GM20000 (cell line): ENCODE data around the gene KRT4.

Experiments
- DNase-seq: peaks from one replicate; pipeline ENCODE4 v3.0.0; 2012; ENCODE audit warnings: low spot score
- TF ChIP-seq, protein P1 (sequence below): IDR thresholded peaks from 2 replicates; pipeline ENCODE4 v1.5.1; 2012; ENCODE audit warnings: mild to moderate bottlenecking, control low read depth; ENCODE audit errors: extremely low read depth, missing control alignments

The KRT4 gene

DNA sequence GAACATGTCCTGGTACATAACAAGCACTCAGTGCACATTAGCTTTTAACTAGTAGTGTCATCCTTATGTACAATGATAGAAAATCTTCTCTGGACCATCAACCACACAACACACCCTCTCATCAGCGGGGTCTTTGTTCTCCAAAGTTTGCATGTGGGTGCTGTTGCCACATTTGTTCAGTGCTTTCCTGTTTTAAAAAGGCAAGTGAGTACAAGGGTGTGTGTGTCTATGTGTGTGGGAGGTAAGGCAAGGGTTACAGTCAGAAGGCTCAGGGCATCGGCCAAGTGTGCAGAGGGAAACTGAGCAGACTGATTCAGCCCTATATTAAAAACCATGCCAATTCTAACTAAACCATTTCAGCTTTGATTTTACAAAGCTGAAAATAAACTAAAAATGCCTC is 54.7 kb downstream of the KRT4 start:
- TF ChIP-seq, protein P1, sequence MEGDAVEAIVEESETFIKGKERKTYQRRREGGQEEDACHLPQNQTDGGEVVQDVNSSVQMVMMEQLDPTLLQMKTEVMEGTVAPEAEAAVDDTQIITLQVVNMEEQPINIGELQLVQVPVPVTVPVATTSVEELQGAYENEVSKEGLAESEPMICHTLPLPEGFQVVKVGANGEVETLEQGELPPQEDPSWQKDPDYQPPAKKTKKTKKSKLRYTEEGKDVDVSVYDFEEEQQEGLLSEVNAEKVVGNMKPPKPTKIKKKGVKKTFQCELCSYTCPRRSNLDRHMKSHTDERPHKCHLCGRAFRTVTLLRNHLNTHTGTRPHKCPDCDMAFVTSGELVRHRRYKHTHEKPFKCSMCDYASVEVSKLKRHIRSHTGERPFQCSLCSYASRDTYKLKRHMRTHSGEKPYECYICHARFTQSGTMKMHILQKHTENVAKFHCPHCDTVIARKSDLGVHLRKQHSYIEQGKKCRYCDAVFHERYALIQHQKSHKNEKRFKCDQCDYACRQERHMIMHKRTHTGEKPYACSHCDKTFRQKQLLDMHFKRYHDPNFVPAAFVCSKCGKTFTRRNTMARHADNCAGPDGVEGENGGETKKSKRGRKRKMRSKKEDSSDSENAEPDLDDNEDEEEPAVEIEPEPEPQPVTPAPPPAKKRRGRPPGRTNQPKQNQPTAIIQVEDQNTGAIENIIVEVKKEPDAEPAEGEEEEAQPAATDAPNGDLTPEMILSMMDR = no peak
- no peak for DNase-seq

DNA sequence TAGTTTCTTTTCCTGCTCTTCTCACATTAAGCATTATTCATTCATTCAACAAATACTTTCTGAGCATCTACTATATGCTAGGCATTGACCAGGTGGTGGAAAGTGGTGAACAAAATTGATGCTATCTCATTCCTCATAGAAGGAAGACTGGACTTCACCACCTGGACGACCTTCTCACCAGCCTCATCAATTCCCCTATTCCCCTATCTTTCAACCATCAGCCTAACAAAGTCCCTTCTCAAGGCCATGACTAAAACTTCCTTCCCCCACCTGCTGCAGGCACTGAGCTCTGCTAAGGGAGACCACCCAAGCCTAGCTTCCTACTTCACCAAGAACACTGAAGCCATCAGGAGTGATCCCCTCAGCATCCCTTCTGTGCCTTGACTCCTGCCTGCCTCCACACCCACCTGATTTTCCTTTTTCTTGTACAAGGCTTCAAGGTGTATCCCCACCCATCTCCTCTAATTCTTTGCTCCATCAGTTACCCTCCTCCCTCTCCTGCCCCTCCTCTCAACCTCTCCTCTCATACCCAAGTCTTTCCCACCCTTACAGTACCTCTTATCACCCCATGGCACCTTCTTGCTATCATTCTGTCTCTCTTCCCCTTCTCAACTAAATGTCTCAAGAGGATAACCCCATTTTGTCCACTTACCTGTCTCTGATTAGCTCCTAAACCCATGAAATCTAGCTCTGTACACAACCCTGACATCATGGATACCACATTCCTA is 56.3 kb downstream of the KRT4 start:
- DNase-seq = no peak

More for the DNA sequence above, 56.3 kb downstream of the KRT4 start:
- TF ChIP-seq, protein P1 = no peak
